CD4-positive, alpha-beta T cell treated with Interleukin-10 for 1 hour (primary cell): Measurements from ENCODE around the gene ESPN.
A peak's percentile ranks its signal among the peaks of the same experiment; 100 is the strongest.

Experiments used
- DNase-seq: peaks from one replicate; pipeline ENCODE4 v3.0.0-alpha.2; 2020

Gene ESPN

DNA sequence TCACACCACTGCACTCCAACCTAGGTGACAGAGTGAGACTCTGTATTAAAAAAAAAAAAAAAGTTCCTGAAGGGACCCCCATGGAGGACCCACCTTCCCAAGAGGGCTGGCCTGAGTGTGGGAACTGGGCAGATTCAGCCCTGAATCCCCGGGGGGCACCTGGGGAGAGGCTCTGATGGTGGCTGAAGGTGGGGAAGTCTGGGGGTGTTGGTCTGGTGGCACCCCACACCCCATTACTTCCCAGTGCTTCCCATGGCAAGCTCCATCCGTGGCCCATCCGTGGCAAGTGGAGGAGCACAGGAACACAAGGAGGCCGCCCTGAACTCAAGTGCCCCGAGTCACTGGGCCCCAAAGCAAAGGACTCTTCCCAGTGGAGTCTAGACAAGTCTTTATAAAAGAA is 42.2 kb downstream of the ESPN start:
- no peak for DNase-seq

GRCh38 chr1:6467224-6467623 is 42.6 kb downstream of the ESPN start:
- no peak for DNase-seq

GRCh38 chr1:6467744-6468688 is 43.4 kb downstream of the ESPN start:
- DNase-seq, result no peak

- no peak for DNase-seq
These were observed 44.3 kb downstream of the ESPN start for GRCh38 chr1:6468729-6469461.

GRCh38 chr1:6470132-6471085 is 45.8 kb downstream of the ESPN start:
- DNase-seq, result no peak

- peak; percentile 52 for DNase-seq
These were observed 46.8 kb downstream of the ESPN start for GRCh38 chr1:6471086-6471969.

DNA sequence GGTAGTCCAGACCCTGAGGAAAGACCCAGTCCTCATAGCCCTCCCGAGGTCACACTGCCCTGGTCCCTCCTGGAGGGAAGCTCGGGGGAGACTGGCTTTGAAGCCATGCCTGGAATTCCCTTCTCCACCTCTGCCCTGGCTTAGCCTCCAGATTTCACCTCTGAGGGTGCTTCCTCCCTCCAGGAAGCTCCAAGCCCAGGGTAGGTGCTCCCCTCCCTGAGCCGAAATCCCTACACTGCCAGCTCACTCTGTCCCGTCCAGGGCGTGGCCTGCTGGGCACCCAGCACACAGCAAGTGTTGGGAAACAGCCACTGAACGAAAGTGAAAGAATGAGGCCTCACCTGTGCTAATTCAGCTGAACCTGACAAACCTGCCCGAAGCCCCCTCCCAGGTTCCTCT is 47.4 kb downstream of the ESPN start:
- no peak for DNase-seq

DNA sequence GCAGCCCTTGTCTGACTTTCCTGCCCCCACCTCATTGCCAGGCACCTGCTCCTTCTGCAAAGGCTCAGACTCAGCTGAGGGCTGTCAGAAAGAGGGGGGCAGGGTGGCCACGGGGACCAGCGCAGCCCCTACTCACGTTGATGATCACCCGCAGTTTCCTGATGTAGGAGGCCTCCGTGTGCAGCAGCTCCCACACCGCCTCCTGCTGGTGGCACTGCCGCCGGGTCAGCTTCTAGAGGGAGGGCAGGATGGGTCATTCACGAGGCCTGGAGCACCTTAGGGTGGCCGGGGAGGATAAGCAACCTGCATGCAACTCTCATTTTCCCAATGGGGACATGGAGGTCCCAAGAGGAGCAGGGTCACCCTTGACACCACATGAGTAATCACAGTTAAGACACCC is 47.8 kb downstream of the ESPN start:
- DNase-seq, result no peak

DNA sequence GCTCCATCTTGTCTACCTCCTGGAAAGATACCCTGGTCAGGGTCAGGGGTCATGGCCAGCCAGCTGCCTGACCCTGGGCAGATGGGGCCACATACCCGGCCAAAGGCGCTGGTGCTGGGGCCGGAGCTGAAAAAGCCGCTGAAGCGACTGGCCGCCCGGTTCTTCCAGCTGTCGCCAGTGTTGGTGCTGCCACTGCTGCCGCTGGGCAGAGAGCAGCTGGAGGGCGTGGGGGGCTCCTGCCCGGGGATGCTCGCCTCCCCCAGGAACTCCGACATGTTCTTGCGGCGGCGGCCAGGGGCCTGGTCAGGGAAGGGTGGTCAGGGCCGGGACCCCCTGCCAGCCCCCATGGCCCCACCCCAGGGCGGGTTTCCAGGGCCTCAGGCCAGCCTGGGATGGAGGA is 48.6 kb downstream of the ESPN start:
- DNase-seq, result no peak

- no peak for DNase-seq
These were observed 49.6 kb downstream of the ESPN start for GRCh38 chr1:6473974-6474814.

- no peak for DNase-seq
These were observed 50.3 kb downstream of the ESPN start for GRCh38 chr1:6474815-6475282.

GRCh38 chr1:6475381-6476133 is 51.0 kb downstream of the ESPN start:
- peak; percentile 85 for DNase-seq

DNA sequence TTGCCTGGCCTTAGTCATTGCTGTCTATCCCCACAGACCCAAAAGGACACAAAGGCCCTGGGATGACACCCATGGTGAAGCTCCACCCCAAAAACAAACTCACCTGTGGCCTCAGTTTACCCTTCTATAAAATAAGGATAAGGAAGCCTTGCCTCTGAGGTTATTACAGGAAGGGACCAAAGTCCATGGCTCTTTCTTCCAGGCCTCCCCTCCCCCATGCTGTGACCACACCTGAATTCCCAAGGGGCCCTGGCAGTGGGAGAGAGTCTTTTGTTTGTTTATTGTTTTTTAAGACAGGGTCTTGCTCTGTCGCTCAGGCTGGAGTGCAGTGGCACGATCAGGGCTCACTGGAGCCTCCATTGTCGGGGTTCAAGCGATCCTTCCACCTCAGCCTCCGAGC is 51.9 kb downstream of the ESPN start:
- DNase-seq, result no peak

DNA sequence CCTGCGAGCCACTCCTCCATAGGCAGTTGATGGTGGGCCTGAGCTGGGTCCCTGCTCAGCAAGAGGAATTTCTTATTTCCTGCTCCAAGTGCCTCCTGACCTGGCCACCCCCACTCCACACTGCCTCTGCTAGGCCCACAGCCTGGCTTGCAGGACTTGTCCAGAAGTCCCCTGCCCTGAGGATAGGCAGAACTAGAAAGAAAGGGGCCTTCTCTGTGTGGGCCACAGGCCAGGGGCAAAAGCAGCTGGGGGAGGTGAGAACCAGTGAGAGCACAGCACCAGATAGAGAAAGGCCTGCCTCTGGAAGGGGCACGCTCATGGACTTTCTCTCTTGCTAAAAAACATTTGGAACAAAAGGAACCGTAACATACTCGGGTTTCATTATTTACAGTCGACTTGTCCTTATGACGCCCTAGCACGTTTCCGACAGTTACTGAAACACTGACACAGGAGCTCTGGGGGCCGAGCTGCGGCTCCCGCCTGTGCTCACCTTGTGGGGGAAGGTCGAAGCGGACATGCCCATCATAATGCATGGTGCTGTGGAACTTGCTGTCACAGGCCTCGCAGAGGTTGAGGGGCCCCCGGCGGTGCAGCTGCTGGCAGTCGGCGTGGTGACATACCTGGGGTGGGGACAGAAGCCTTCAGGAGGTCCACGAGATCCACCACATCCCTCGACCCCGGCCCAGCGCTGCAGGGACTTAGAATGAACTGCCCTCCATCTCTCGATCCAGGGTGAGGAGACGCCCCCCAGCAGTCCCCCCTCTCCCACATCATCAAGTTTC is 52.7 kb downstream of the ESPN start:
- no peak for DNase-seq

GRCh38 chr1:6481820-6482219 is 57.2 kb downstream of the ESPN start:
- DNase-seq, result no peak

GRCh38 chr1:6483017-6483760 is 58.6 kb downstream of the ESPN start:
- DNase-seq, result no peak

DNA sequence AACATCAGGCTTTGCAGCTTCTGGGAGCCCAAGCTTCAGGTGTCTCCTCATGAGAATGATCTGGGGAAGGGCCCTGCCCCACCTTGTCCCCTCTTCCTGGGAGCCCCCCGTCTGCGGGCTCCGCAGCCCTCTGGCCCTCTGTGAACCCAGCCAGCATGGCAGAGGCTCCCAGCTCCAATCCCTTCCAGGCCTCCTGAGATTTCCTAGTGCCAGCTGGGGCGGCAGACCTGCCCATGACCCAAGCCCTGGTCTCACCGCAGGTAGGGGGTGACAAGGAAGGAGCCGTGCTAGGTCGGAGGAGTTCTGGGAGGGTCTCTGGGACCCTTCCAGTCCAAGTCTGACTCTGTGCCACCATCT is 59.2 kb downstream of the ESPN start:
- no peak for DNase-seq

- no peak for DNase-seq
These were observed 60.2 kb downstream of the ESPN start for GRCh38 chr1:6484826-6485167.
